K562 (cell line): ENCODE measurements around the gene MRPL16. TPM values are rescaled to one million over a fixed set of nuclear protein-coding genes. Genes with fewer than 3 reads are reported as not detected.

Experiments used
- BACH1 ChIP-seq: fragments of 200-800 bp; sonication (Bioruptor generic); IDR thresholded peaks from 2 replicates; pipeline ENCODE4 v1.6.1; 2016; ENCODE audit warnings: missing genetic modification characterization, missing compliant biosample characterization
- DPF2 ChIP-seq: fragments of 450-650 bp; IDR thresholded peaks from 2 replicates; pipeline ENCODE4 v1.6.1; 2016
- FOXP1 ChIP-seq: sonication (generic); formaldehyde crosslinking; IDR thresholded peaks from 2 replicates; pipeline ENCODE4 v1.8.0; 2022; ENCODE audit warnings: mild to moderate bottlenecking, missing genetic modification reagents
- HOXB6 ChIP-seq: fragments of 250-450 bp; sonication (Bioruptor Pico); IDR thresholded peaks from 2 replicates; pipeline ENCODE4 v1.5.1; 2022; ENCODE audit warnings: mild to moderate bottlenecking, borderline replicate concordance
- MAFK ChIP-seq: IDR thresholded peaks from 2 replicates; pipeline ENCODE4 v1.6.1; 2011; ENCODE audit warnings: low read length, improper control_type of control experiment
- NFE2L1 ChIP-seq: fragments of 450-650 bp; IDR thresholded peaks from 2 replicates; pipeline ENCODE4 v1.6.1; 2016; ENCODE audit warnings: missing genetic modification characterization, low read depth, mild to moderate bottlenecking, missing compliant biosample characterization, moderate library complexity, borderline replicate concordance
- RCOR1 ChIP-seq, 2 experiments: IDR thresholded peaks; 2 replicates each; pipeline ENCODE4 v1.6.1; 2012; ENCODE audit warnings: low read depth in 2 of 2, low read length in 2 of 2, borderline replicate concordance in 1 of 2, improper control_type of control experiment in 1 of 2
- SMARCE1 ChIP-seq: fragments of 450-650 bp; IDR thresholded peaks from 2 replicates; pipeline ENCODE4 v1.7.1; 2016; ENCODE audit warnings: mild to moderate bottlenecking
- TEAD1 ChIP-seq, 2 experiments: fragments of 450-650 bp in 1 of 2; sonication (generic) in 1 of 2; formaldehyde crosslinking; IDR thresholded peaks; 2 replicates each; pipeline versions ENCODE4 v1.4.0 to v1.8.0; 2020 to 2022; ENCODE audit warnings: mild to moderate bottlenecking in 2 of 2, missing genetic modification reagents in 1 of 2
- ZEB2 ChIP-seq: fragments of 450-650 bp; IDR thresholded peaks from 2 replicates; pipeline ENCODE4 v1.6.1; 2016
- polyA plus RNA-seq, 8 experiments: library from polyadenylated mRNA; depleted of rRNA in 4 of 8; stranded (reverse) in 5 of 8; unstranded in 3 of 8; fragments of >200 nt; fragmentation: Nextera tagmentation in 2 of 8; fragmentation: Illumina TruSeq in 1 of 8; extraction: Ambion mirVana in 2 of 8; extraction: Trizol in 1 of 8; gene quantifications; 2 replicates each; pipeline versions ENCODE4 v1.2.1 to v1.2.3, GENCODE V29; 2011 to 2014; ENCODE audit warnings: inconsistent platforms in 1 of 8, missing spikeins in 1 of 8
- total RNA-seq, 7 experiments: library from RNA; depleted of rRNA in 6 of 7; stranded (reverse); fragments of >200 nt in 6 of 7; fragmentation: Illumina TruSeq in 2 of 7; extraction: Trizol in 2 of 7; gene quantifications; 2 replicates each; pipeline versions ENCODE4 v1.2.1 to v1.2.3, GENCODE V29; 2011 to 2021; ENCODE audit warnings: low replicate concordance in 1 of 7
- TF ChIP-seq, protein P1 (sequence below), 2 experiments: IDR thresholded peaks in 1 of 2; conservative IDR thresholded peaks in 1 of 2; 2 replicates each; pipeline ENCODE4 v1.6.1; 2016; ENCODE audit warnings: low read depth in 2 of 2, mild to moderate bottlenecking in 1 of 2, missing compliant biosample characterization in 1 of 2, missing genetic modification characterization in 1 of 2, moderate library complexity in 1 of 2
- TF ChIP-seq, protein P2 (sequence below), 2 experiments: fragments of 450-650 bp in 1 of 2; sonication (generic) in 1 of 2; formaldehyde crosslinking in 1 of 2; IDR thresholded peaks in 1 of 2; conservative IDR thresholded peaks in 1 of 2; 2 replicates each; pipeline versions ENCODE4 v1.6.1 to v1.8.1; 2016 to 2023; ENCODE audit warnings: mild to moderate bottlenecking in 2 of 2, moderate library complexity in 2 of 2, inconsistent platforms in 1 of 2, missing genetic modification reagents in 1 of 2
- TF ChIP-seq, protein P3 (sequence below): conservative IDR thresholded peaks from 2 replicates; pipeline ENCODE4 v1.6.1; 2011; ENCODE audit warnings: low read depth, mild to moderate bottlenecking, low read length; ENCODE audit not compliant: control insufficient read depth

MRPL16 gene
- total and polyA plus RNA-seq, 9 of the 15 experiments (the other 6 are each of a cell fraction or from before 2014, with no cell fraction given), result 63.3 to 209 (median 157) TPM

DNA sequence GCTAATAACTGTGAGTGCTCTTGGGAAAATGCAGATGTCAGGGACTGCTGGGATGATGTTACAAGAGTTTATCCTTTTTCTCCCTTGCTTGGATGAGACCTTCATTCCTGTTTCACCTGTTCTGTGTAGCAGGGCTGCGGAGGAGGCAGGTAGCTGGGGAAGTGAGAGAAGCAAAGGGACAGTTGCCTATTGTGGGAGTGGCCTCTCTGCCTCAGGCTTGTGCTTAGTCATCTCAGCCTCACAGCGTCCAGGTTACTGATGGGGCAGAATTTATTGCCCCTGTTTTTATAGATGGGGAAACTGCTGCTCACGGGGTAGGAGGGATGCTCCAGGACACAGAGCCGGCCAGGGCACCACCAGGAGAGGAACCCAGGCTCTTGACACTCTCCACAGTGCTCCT lies 53.7 kb downstream of the MRPL16 start (continued):
- TF ChIP-seq, protein P1, sequence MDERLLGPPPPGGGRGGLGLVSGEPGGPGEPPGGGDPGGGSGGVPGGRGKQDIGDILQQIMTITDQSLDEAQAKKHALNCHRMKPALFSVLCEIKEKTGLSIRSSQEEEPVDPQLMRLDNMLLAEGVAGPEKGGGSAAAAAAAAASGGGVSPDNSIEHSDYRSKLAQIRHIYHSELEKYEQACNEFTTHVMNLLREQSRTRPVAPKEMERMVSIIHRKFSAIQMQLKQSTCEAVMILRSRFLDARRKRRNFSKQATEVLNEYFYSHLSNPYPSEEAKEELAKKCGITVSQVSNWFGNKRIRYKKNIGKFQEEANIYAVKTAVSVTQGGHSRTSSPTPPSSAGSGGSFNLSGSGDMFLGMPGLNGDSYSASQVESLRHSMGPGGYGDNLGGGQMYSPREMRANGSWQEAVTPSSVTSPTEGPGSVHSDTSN (CRISPR knock-in tag; IDR thresholded peaks at IDR 0.05; ENCODE audit: low read depth), result no peak
- TF ChIP-seq, protein P1 (tag; conservative IDR thresholded peaks at IDR 0.05; ENCODE audit: low read depth), result peak; percentile 78
- TF ChIP-seq TEAD1 (CRISPR knock-in tag; IDR thresholded peaks at IDR 0.05), result no peak
- peak; percentile 79 for TF ChIP-seq MAFK
- peak; percentile 66 for TF ChIP-seq ZEB2
- TF ChIP-seq HOXB6, result no peak
- 0 out of 2 replicates have a peak, but pooled peaks have one; percentile 36 for TF ChIP-seq NFE2L1 (tag)
- peak in 1 of 2 experiments; percentile 86; a peak in 3 of 4 replicates for TF ChIP-seq RCOR1 (IDR thresholded peaks at IDR 0.05; ENCODE audit: borderline replicate concordance in 1 of 2, low read depth in 2 of 2, low read length in 2 of 2)
- TF ChIP-seq, protein P2, sequence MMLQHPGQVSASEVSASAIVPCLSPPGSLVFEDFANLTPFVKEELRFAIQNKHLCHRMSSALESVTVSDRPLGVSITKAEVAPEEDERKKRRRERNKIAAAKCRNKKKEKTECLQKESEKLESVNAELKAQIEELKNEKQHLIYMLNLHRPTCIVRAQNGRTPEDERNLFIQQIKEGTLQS (IDR thresholded peaks at IDR 0.05), result peak; percentile 22; the same call in 1 of the 2 replicates
- TF ChIP-seq, protein P2 (CRISPR knock-in tag; conservative IDR thresholded peaks at IDR 0.05), result no peak
- TF ChIP-seq SMARCE1, result 0 out of 2 replicates have a peak, but pooled peaks have one; percentile 21
- peak; percentile 33 for TF ChIP-seq DPF2
- TF ChIP-seq, protein P3, sequence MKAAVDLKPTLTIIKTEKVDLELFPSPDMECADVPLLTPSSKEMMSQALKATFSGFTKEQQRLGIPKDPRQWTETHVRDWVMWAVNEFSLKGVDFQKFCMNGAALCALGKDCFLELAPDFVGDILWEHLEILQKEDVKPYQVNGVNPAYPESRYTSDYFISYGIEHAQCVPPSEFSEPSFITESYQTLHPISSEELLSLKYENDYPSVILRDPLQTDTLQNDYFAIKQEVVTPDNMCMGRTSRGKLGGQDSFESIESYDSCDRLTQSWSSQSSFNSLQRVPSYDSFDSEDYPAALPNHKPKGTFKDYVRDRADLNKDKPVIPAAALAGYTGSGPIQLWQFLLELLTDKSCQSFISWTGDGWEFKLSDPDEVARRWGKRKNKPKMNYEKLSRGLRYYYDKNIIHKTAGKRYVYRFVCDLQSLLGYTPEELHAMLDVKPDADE, result no peak
- peak; percentile 64 for TF ChIP-seq BACH1
- no peak for TF ChIP-seq FOXP1 (CRISPR knock-in tag)
